Cardiac muscle cell (in vitro differentiated cells and primary cell): ENCODE data around the gene AFF1. TPM values are rescaled to one million over a fixed set of nuclear protein-coding genes. Genes with fewer than 3 reads are reported as not detected.

ENCODE experiments used
- DNase-seq, 2 donors: peaks; one replicate each; pipeline versions ENCODE4 v3.0.0 to v3.0.0-alpha.2; 2010 to 2017; ENCODE audit warnings: low read depth in 1 of 2, low spot score in 1 of 2
- H3K27ac ChIP-seq: fragments of 200-600 bp; sonication (generic); 2 replicates; pipeline ENCODE4 v1.5.1; 2016
- H3K27me3 ChIP-seq: fragments of 200-600 bp; sonication (generic); 2 replicates; pipeline ENCODE4 v1.6.0; 2016; ENCODE audit warnings: control low read depth
- H3K36me3 ChIP-seq: fragments of 200-600 bp; sonication (generic); 2 replicates; pipeline ENCODE4 v1.5.1; 2016; ENCODE audit warnings: control low read depth
- H3K4me1 ChIP-seq: fragments of 200-600 bp; sonication (generic); 2 replicates; pipeline ENCODE4 v1.8.1; 2017; ENCODE audit warnings: low read depth, mild to moderate bottlenecking, mixed run types
- H3K4me3 ChIP-seq: fragments of 200-600 bp; sonication (generic); 2 replicates; pipeline ENCODE4 v1.5.1; 2016; ENCODE audit warnings: mild to moderate bottlenecking
- H3K9me3 ChIP-seq: fragments of 200-600 bp; sonication (generic); 2 replicates; pipeline ENCODE4 v1.5.1; 2017; ENCODE audit warnings: low read depth, mild to moderate bottlenecking, control low read depth
- CTCF ChIP-seq: IDR thresholded peaks from 2 replicates; pipeline ENCODE4 v1.5.1; 2012; ENCODE audit warnings: low read depth, mild to moderate bottlenecking, low read length
- polyA plus RNA-seq: library from polyadenylated mRNA; unstranded; fragments of >200 nt; fragmentation: Nextera tagmentation; extraction: Ambion mirVana; gene quantifications from 2 replicates; pipeline ENCODE4 v1.2.1, GENCODE V29; 2016
- total RNA-seq: library from RNA; depleted of rRNA; stranded (reverse); fragments of >200 nt; gene quantifications from 2 replicates; pipeline ENCODE4 v1.2.3, GENCODE V29; 2016

AFF1 gene
- total and polyA plus RNA-seq, 2 experiments from 2014 or later: 26.3 to 45.0 TPM

DNA sequence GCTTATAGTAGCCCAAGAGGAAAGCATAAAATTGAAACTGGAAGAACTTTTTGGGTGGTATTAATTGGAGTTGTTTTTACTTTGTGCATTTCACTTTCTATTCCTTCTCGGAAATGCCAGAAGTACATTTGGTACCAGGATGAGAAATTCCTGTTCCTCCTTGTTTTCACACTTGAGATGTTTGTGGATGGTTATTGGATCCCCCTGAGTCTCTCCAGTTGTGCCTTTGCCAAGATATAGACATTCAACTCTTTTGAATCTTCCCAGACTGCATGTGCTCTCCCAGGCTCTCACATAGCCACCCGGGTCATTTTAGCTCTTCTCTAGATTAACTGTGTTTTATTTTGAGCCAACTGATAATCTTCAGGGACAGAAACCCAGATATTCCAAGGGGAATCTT is 120.5 kb downstream of the AFF1 start:
- no peak for TF ChIP-seq CTCF
- H3K4me1 ChIP-seq: peaks cover 40% of the 10 kb centered on the region
- H3K27me3 ChIP-seq: no peaks in the 10 kb centered on the region
- no peaks in the 10 kb centered on the region for H3K9me3 ChIP-seq
- DNase-seq: peak in 1 of 2 donors; percentile 38
- peak overlapping the region; percentile 81 for H3K27ac ChIP-seq
- H3K36me3 ChIP-seq: no peaks in the 10 kb centered on the region
- H3K4me3 ChIP-seq: no peak overlapping the region

DNA sequence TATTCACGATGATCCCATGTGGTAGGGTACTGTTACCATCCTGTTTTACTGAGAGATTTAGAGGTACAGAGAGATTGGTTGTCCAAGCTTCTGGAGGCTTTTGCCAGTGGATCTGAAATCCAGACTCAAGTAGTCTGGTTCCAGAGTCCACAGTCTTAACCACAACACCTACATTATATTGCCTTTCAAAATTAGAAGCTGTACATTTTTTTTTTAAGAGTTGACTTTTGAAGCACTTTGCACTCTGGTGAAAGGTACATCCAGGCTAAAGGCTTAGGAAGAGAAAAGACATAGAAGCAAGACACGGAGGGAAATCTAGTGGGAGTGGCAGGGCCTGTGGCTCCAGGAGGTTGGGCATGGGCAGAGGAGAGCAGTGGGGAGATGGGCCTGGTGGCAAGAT is 122.1 kb downstream of the AFF1 start:
- H3K9me3 ChIP-seq: no peaks in the 10 kb centered on the region
- H3K27me3 ChIP-seq: no peaks in the 10 kb centered on the region
- H3K4me3 ChIP-seq: no peak overlapping the region
- no peaks in the 10 kb centered on the region for H3K36me3 ChIP-seq
- DNase-seq: no peak
- no peak for TF ChIP-seq CTCF
- no peak overlapping the region for H3K27ac ChIP-seq
- H3K4me1 ChIP-seq: peaks cover 40% of the 10 kb centered on the region

- Histone ChIP-seq H3K27ac (no peak overlapping the region), H3K27me3 (no peaks in the 10 kb centered on the region), H3K36me3 (no peaks in the 10 kb centered on the region), H3K4me3 (no peak overlapping the region), H3K9me3 (no peaks in the 10 kb centered on the region), H3K4me1 (peaks cover 40% of the 10 kb centered on the region)
- no peak for TF ChIP-seq CTCF
- peak in 1 of 2 donors; percentile 36 for DNase-seq
Measured at GRCh38 chr4:87057835-87058355, 123.1 kb downstream of the AFF1 start.

- Histone ChIP-seq H3K4me3 (no peak overlapping the region), H3K36me3 (no peaks in the 10 kb centered on the region), H3K9me3 (no peaks in the 10 kb centered on the region), H3K4me1 (peaks cover 34% of the 10 kb centered on the region), H3K27ac (no peak overlapping the region), H3K27me3 (no peaks in the 10 kb centered on the region)
- peak; percentile 17 for TF ChIP-seq CTCF
- DNase-seq: no peak
Measured at GRCh38 chr4:87058356-87059073, 123.7 kb downstream of the AFF1 start.

- no peaks in the 10 kb centered on the region for H3K27me3 ChIP-seq
- H3K9me3 ChIP-seq: no peaks in the 10 kb centered on the region
- DNase-seq: no peak
- peaks cover 10% of the 10 kb centered on the region for H3K4me1 ChIP-seq
- no peak overlapping the region for H3K4me3 ChIP-seq
- no peaks in the 10 kb centered on the region for H3K36me3 ChIP-seq
- TF ChIP-seq CTCF: no peak
- no peak overlapping the region for H3K27ac ChIP-seq
Measured at GRCh38 chr4:87060957-87061356, 126.1 kb downstream of the AFF1 start.
